SK-N-SH (cell line): ENCODE measurements around the gene SLC6A16. TPM values are rescaled to one million over a fixed set of nuclear protein-coding genes. Genes with fewer than 3 reads are reported as not detected.
A peak's percentile ranks its signal among the peaks of the same experiment; 100 is the strongest.
"Not testable (repeated sequence)": the region's sequence is repeated elsewhere in the genome, so short reads cannot be mapped to it uniquely, and the experiment has no call there.

ENCODE experiments used
- CTCF ChIA-PET: fragments of 300-600, 350-600 bp; formaldehyde crosslinking; extraction: SDS; loops from one replicate; lab custom pipeline; 2021; lab: Yijun Ruan, JAX
- POLR2A ChIA-PET: fragments of 350-600 bp; sonication (Branson Sonifier 250); formaldehyde crosslinking; extraction: SDS; loops from one replicate; lab custom pipeline; 2020; ENCODE audit warnings: antibody characterized with exemption, inconsistent platforms; lab: Yijun Ruan, JAX
- DNase-seq: peaks from one replicate; pipeline ENCODE4 v3.0.0; 2012
- H2AFZ ChIP-seq: fragments of 200-600 bp; sonication (generic); 2 replicates; pipeline ENCODE4 v1.8.1; 2016; ENCODE audit warnings: antibody characterized with exemption, mild to moderate bottlenecking, low read depth
- H3F3A ChIP-seq: fragments of 200-600 bp; sonication (generic); replicated peaks from 2 replicates; pipeline ENCODE3; 2016; ENCODE audit warnings: antibody characterized with exemption, mild to moderate bottlenecking; ENCODE audit not compliant: insufficient read depth
- H3K27ac ChIP-seq, 2 experiments: fragments of 200-500 bp in 1 of 2; fragments of 200-600 bp in 1 of 2; sonication (Bioruptor generic) in 1 of 2; sonication (generic), shearing (Covaris generic) in 1 of 2; 2 replicates each; pipeline versions ENCODE4 v1.5.1 to v1.6.1; 2014 to 2016; ENCODE audit warnings: low read depth in 2 of 2, inconsistent platforms in 1 of 2, low read length in 1 of 2, mild to moderate bottlenecking in 1 of 2, mixed read lengths in 1 of 2
- H3K27me3 ChIP-seq: fragments of 200-600 bp; sonication (generic), shearing (Covaris generic); 2 replicates; pipeline ENCODE4 v1.6.1; 2016; ENCODE audit warnings: mixed run types; ENCODE audit not compliant: insufficient read depth
- H3K36me3 ChIP-seq, 2 experiments: fragments of 200-500 bp in 1 of 2; fragments of 200-600 bp in 1 of 2; sonication (Bioruptor generic) in 1 of 2; sonication (generic) in 1 of 2; replicated peaks in 1 of 2; 2 replicates each; pipeline versions ENCODE3 to v1.5.1; 2014 to 2016; ENCODE audit warnings: low read length in 1 of 2, mild to moderate bottlenecking in 1 of 2; ENCODE audit not compliant: insufficient read depth in 2 of 2, control insufficient read depth in 1 of 2
- H3K4me1 ChIP-seq, 2 experiments: fragments of 200-500 bp in 1 of 2; fragments of 200-600 bp in 1 of 2; sonication (Bioruptor generic) in 1 of 2; sonication (generic), shearing (Covaris generic) in 1 of 2; 2 replicates each; pipeline versions ENCODE4 v1.5.1 to v1.6.1; 2014 to 2016; ENCODE audit warnings: low read depth in 1 of 2, low read length in 1 of 2, mixed run types in 1 of 2; ENCODE audit not compliant: insufficient read depth in 2 of 2, control insufficient read depth in 1 of 2
- H3K4me2 ChIP-seq: fragments of 200-600 bp; sonication (generic), shearing (Covaris generic); 2 replicates; pipeline ENCODE4 v1.6.1; 2017; ENCODE audit warnings: mixed run types
- H3K4me3 ChIP-seq, 2 experiments: fragments of 200-500 bp in 1 of 2; fragments of 200-600 bp in 1 of 2; sonication (Bioruptor generic) in 1 of 2; sonication (generic), shearing (Covaris generic) in 1 of 2; 2 replicates each; pipeline versions ENCODE4 v1.5.1 to v1.8.1; 2014 to 2016; ENCODE audit warnings: low read depth in 2 of 2, inconsistent platforms in 1 of 2, low read length in 1 of 2, mild to moderate bottlenecking in 1 of 2, mixed read lengths in 1 of 2, moderate library complexity in 1 of 2
- H3K79me2 ChIP-seq: fragments of 200-600 bp; sonication (generic); 2 replicates; pipeline ENCODE4 v1.8.1; 2017; ENCODE audit warnings: mild to moderate bottlenecking; ENCODE audit not compliant: insufficient read depth
- H3K9ac ChIP-seq: fragments of 200-600 bp; sonication (generic); 2 replicates; pipeline ENCODE4 v1.6.1; 2017; ENCODE audit warnings: mixed run types
- H3K9me2 ChIP-seq: fragments of 200-600 bp; sonication (generic); 2 replicates; pipeline ENCODE4 v1.6.1; 2017; ENCODE audit warnings: mixed run types
- H3K9me3 ChIP-seq: fragments of 200-600 bp; sonication (generic); 2 replicates; pipeline ENCODE4 v1.6.1; 2017; ENCODE audit warnings: mixed run types, mild to moderate bottlenecking, moderate library complexity
- H4K20me1 ChIP-seq: fragments of 200-600 bp; sonication (generic); 2 replicates; pipeline ENCODE4 v1.6.1; 2017; ENCODE audit warnings: mild to moderate bottlenecking, mixed run types; ENCODE audit not compliant: insufficient read depth
- ELF1 ChIP-seq: IDR thresholded peaks from 2 replicates; pipeline ENCODE4 v1.4.0; 2012
- FOSL2 ChIP-seq: IDR thresholded peaks from 2 replicates; pipeline ENCODE4 v1.4.0; 2012; ENCODE audit warnings: low read depth, mild to moderate bottlenecking, moderate library complexity, borderline replicate concordance
- FOXJ3 ChIP-seq: sonication (generic); formaldehyde crosslinking; IDR thresholded peaks from 2 replicates; pipeline ENCODE4 v1.5.1; 2020; ENCODE audit warnings: mild to moderate bottlenecking, missing genetic modification reagents
- GABPA ChIP-seq: IDR thresholded peaks from 2 replicates; pipeline ENCODE4 v1.4.0; 2012; ENCODE audit warnings: low read depth, mild to moderate bottlenecking
- GATA2 ChIP-seq: sonication (generic); formaldehyde crosslinking; IDR thresholded peaks from 2 replicates; pipeline ENCODE4 v1.5.0; 2020; ENCODE audit warnings: mild to moderate bottlenecking, missing genetic modification reagents
- IRF3 ChIP-seq: fragments of 150-350 bp; IDR thresholded peaks from 2 replicates; pipeline ENCODE4 v1.6.1; 2016; ENCODE audit warnings: mild to moderate bottlenecking, low read depth, low read length
- JUND ChIP-seq: IDR thresholded peaks from 2 replicates; pipeline ENCODE4 v1.4.0; 2012
- MEF2A ChIP-seq: IDR thresholded peaks from 2 replicates; pipeline ENCODE4 v1.4.0; 2012; ENCODE audit warnings: low read depth, borderline replicate concordance
- NFIC ChIP-seq: IDR thresholded peaks from 2 replicates; pipeline ENCODE4 v1.4.0; 2012; ENCODE audit warnings: borderline replicate concordance
- RAD21 ChIP-seq: IDR thresholded peaks from 2 replicates; pipeline ENCODE4 v1.6.1; 2012; ENCODE audit warnings: mild to moderate bottlenecking, low read length
- RCOR1 ChIP-seq: fragments of 150-350 bp; IDR thresholded peaks from 2 replicates; pipeline ENCODE4 v1.6.1; 2017; ENCODE audit warnings: antibody characterized with exemption, low read length
- REST ChIP-seq: IDR thresholded peaks from 2 replicates; pipeline ENCODE4 v1.6.1; 2012; ENCODE audit warnings: mild to moderate bottlenecking, low read depth, low read length, moderate library complexity
- RFX5 ChIP-seq: IDR thresholded peaks from 2 replicates; pipeline ENCODE4 v1.6.1; 2012; ENCODE audit warnings: mild to moderate bottlenecking, improper control_type of control experiment, low read length
- SMC3 ChIP-seq: IDR thresholded peaks from 2 replicates; pipeline ENCODE4 v1.6.1; 2012; ENCODE audit warnings: low read depth, low read length, improper control_type of control experiment
- TCF12 ChIP-seq: IDR thresholded peaks from 2 replicates; pipeline ENCODE4 v1.4.0; 2012
- USF1 ChIP-seq: IDR thresholded peaks from 2 replicates; pipeline ENCODE4 v1.4.0; 2012; ENCODE audit warnings: low read depth, borderline replicate concordance
- YY1 ChIP-seq: IDR thresholded peaks from 2 replicates; pipeline ENCODE4 v1.4.0; 2012; ENCODE audit warnings: low read depth, mild to moderate bottlenecking
- WGBS: methylation state at CpG from one replicate; pipeline ENCODE4 v1.1.6; 2017; ENCODE audit warnings: low lambda C conversion rate; 5-methylcytosine and 5-hydroxymethylcytosine counted together
- polyA plus RNA-seq, 3 experiments: library from polyadenylated mRNA; depleted of rRNA; stranded (reverse); fragments of >200 nt; gene quantifications; 2 replicates each; pipeline ENCODE4 v1.2.3, GENCODE V29; 2012
- TF ChIP-seq, protein P1 (sequence below): fragments of 150-350 bp; IDR thresholded peaks from 2 replicates; pipeline ENCODE4 v1.6.1; 2017; ENCODE audit warnings: antibody characterized with exemption, low read length, low read depth, borderline replicate concordance

SLC6A16 gene
- polyA plus RNA-seq, 1 of the 3 experiments (the other 2 are of a cell fraction) = 0.33 TPM

GRCh38 chr19:49331616-49332055 lies 6.6 kb upstream of the SLC6A16 start (continued):
- TF ChIP-seq IRF3 (no peak), USF1 (peak; percentile 94), GATA2 (no peak), ELF1 (no peak)

DNA sequence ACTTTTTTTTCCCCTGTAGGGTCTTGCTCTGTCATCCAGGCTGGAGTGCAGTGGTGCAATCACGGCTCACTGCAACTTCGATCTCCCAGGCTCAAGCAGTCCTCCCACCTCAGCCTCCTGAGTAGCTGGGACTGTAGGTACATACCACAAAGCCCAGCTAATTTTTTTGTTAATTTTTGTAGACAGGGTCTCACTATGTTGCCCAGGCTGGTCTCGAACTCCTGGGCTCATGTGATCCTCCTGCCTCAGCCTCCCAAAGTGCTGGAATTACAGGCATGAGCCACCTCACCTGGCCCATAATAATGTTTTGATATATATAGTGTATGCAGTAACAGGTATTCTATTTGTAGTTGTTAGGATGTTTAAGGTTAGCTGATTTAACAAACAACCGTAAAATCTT lies 6.2 kb upstream of the SLC6A16 start:
- DNase-seq, H3K4me1 ChIP-seq, H3K9ac ChIP-seq, H3K79me2 ChIP-seq, H3K4me2 ChIP-seq, H3K9me3 ChIP-seq, H3F3A ChIP-seq, H3K9me2 ChIP-seq, H4K20me1 ChIP-seq, H2AFZ ChIP-seq, H3K4me3 ChIP-seq, H3K27me3 ChIP-seq, H3K27ac ChIP-seq, POLR2A ChIA-PET: not testable (repeated sequence)
- WGBS = 61% methylated on average over 4 of the region's 4 CpGs
- CTCF ChIA-PET = interaction anchor here (0.9 to 1.2 kb wide), 3 partner anchors 11 to 132 kb away, joined by 3 to 5 read pairs (median 4); no protein-coding TSS in a partner anchor
- H3K36me3 ChIP-seq = peaks cover 0 to 22% of the 10 kb centered on the region in 2 experiments

DNA sequence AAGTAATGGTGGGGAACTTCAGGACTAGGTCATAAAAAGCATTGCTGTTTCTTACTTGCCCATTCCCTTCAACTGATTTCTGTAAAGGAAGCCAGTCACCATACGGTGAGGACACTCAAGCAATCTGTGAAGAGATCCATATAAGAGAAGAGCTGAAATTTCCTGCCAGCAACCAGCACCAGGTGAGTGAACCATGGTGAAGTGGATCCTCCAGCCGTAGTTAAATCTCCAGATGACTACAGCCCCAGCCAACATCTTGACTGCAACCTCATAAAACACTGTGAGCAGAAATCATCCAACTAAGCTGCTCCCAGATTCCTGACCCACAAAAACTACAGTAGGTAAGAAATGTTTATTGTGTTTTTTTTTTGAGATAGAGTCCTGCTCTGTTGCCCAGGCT lies 3.8 kb upstream of the SLC6A16 start:
- POLR2A ChIA-PET = no interaction called here
- TF ChIP-seq FOSL2 (no peak), GABPA (no peak), RAD21 (no peak), REST (no peak), RFX5 (no peak), YY1 (no peak), NFIC (no peak), TCF12 (no peak), MEF2A (no peak), GATA2 (no peak), FOXJ3 (CRISPR knock-in tag) (no peak), SMC3 (no peak), JUND (no peak), RCOR1 (no peak)
- TF ChIP-seq, protein P1, sequence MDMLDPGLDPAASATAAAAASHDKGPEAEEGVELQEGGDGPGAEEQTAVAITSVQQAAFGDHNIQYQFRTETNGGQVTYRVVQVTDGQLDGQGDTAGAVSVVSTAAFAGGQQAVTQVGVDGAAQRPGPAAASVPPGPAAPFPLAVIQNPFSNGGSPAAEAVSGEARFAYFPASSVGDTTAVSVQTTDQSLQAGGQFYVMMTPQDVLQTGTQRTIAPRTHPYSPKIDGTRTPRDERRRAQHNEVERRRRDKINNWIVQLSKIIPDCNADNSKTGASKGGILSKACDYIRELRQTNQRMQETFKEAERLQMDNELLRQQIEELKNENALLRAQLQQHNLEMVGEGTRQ = no peak
- H3K4me1 ChIP-seq = no peaks in the 10 kb centered on the region
- peaks cover 0 to 22% of the 10 kb centered on the region in 2 experiments for H3K36me3 ChIP-seq
- no peak overlapping the region for H3K4me2 ChIP-seq
- CTCF ChIA-PET = interaction anchor here (0.7 kb wide), 1 partner anchor 120 kb away, joined by 4 read pairs; no protein-coding TSS in a partner anchor
- H3K9me2 ChIP-seq = no peaks in the 10 kb centered on the region
- no peaks in the 10 kb centered on the region for H4K20me1 ChIP-seq
- H3K27me3 ChIP-seq = no peaks in the 10 kb centered on the region
- H2AFZ ChIP-seq = no peak overlapping the region
- H3F3A ChIP-seq = no peaks in the 10 kb centered on the region
- no peak overlapping the region for H3K27ac ChIP-seq
- no peaks in the 10 kb centered on the region; the same call in 1 of the 2 replicates for H3K79me2 ChIP-seq
- DNase-seq = no peak
- H3K9ac ChIP-seq = no peak overlapping the region
- H3K9me3 ChIP-seq = 0 out of 2 replicates have a peak, but pooled peaks cover under 1% of the 10 kb centered on the region
- no peak overlapping the region for H3K4me3 ChIP-seq
- WGBS = 69% methylated on average over 2 of the region's 2 CpGs
